IPS DF 6.9 (cell line): ENCODE results near the gene RPL19.

Experiments
- DNase-seq: peaks from one replicate; pipeline ENCODE4 v3.0.0-alpha.2; 2013; ENCODE audit warnings: low read depth, low spot score
- H3K27ac ChIP-seq: one replicate; pipeline ENCODE4 v1.5.1; 2013; ENCODE audit warnings: low read length, control low read depth
- H3K27me3 ChIP-seq: 2 replicates; pipeline ENCODE4 v1.6.1; 2013; ENCODE audit warnings: mild to moderate bottlenecking, low read length; ENCODE audit not compliant: control insufficient read depth, insufficient read depth
- H3K36me3 ChIP-seq: 2 replicates; pipeline ENCODE4 v1.6.1; 2013; ENCODE audit warnings: low read length; ENCODE audit not compliant: control insufficient read depth, insufficient read depth
- H3K4me1 ChIP-seq: 2 replicates; pipeline ENCODE4 v1.6.1; 2013; ENCODE audit warnings: low read length; ENCODE audit not compliant: control insufficient read depth, insufficient read depth
- H3K4me3 ChIP-seq: 2 replicates; pipeline ENCODE4 v1.5.1; 2013; ENCODE audit warnings: mild to moderate bottlenecking, low read length
- H3K9me3 ChIP-seq: 2 replicates; pipeline ENCODE4 v1.6.1; 2013; ENCODE audit warnings: low read length, inconsistent platforms; ENCODE audit not compliant: control insufficient read depth, insufficient read depth
- WGBS: extraction: QIAGEN DNeasy Blood & Tissue Kit; methylation state at CpG from one replicate; pipeline ENCODE4 v1.1.7; 2013; ENCODE audit warnings: mixed read lengths, missing lambda C conversion rate; ENCODE audit not compliant: insufficient read length, insufficient coverage; 5-methylcytosine and 5-hydroxymethylcytosine counted together

Gene RPL19

GRCh38 chr17:39210093-39210434 is 10.0 kb downstream of the RPL19 start:
- no peak for DNase-seq
- peaks cover under 1% of the 10 kb centered on the region; the same call in 1 of the 2 replicates for H3K36me3 ChIP-seq
- H3K4me3 ChIP-seq = peak overlapping the region; percentile 40; the same call in 1 of the 2 replicates
- H3K27me3 ChIP-seq = no peaks in the 10 kb centered on the region
- H3K27ac ChIP-seq = no peak overlapping the region
- H3K4me1 ChIP-seq = peaks cover 6% of the 10 kb centered on the region
- WGBS = no CpG with 5 or more reads among the region's 22 CpGs
- H3K9me3 ChIP-seq = no peaks in the 10 kb centered on the region

DNA sequence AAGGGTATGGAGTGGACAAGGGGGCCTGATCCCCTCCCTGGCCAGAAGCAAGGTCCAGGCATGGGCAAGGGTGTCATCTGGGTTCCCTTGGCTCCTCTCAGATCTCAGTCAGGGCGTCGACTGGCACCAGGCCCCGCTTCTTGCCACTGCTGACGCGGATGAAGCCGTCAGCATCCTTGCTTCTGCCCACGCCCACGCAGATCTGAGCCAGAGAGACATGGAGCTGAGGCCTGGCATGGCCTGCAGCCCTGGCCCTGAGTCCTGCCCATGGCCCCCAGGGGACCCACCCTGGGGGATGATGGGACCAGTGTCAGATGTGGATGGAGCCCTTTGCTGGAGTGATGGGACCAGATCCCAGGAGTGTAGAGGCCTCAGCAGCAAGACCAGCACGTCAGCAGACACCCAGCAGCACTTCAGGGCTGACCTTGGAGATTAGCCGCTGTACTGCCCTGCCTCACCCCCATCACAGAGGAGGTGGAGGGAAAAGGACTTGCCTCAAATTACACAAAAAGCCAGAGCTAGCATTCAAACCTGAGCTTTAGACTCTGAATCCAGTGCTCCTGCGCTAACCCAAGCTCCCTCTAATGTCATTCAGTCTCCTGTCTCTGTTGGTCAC is 12.2 kb downstream of the RPL19 start:
- Histone ChIP-seq H3K36me3 (no peaks in the 10 kb centered on the region; the same call in 1 of the 2 replicates), H3K27me3 (no peaks in the 10 kb centered on the region), H3K4me1 (peaks cover 5% of the 10 kb centered on the region), H3K4me3 (no peak overlapping the region), H3K9me3 (no peaks in the 10 kb centered on the region), H3K27ac (no peak overlapping the region)
- WGBS = no CpG with 5 or more reads among the region's 11 CpGs
- DNase-seq = no peak

GRCh38 chr17:39212841-39213480 is 12.9 kb downstream of the RPL19 start:
- Histone ChIP-seq H3K4me1 (peaks cover 7% of the 10 kb centered on the region), H3K4me3 (no peak overlapping the region), H3K27me3 (no peaks in the 10 kb centered on the region), H3K36me3 (no peaks in the 10 kb centered on the region; the same call in 1 of the 2 replicates), H3K27ac (no peak overlapping the region), H3K9me3 (no peaks in the 10 kb centered on the region)
- DNase-seq = no peak
- no CpG with 5 or more reads among the region's 16 CpGs for WGBS

DNA sequence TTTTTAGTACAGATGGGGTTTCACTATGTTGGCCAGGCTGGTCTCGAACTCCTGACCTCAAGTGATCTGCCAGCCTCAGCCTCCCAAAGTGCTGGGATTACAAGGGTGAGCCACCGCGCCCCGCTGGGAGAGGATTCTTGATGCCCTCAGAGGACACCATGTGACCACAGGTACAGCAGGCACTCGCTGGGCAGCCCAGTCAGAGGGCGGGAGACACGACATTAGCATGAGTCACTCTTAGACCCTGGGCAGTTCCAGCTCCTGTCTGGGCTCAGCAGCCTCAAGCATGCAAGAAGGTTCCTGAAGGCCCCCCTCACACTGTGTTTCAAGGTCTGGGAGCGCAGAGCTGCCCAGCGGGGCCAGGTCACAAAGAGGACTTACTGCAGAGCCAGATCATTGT is 13.8 kb downstream of the RPL19 start:
- H3K27ac ChIP-seq = no peak overlapping the region
- no peaks in the 10 kb centered on the region for H3K9me3 ChIP-seq
- no peaks in the 10 kb centered on the region for H3K27me3 ChIP-seq
- peaks cover 3% of the 10 kb centered on the region for H3K4me1 ChIP-seq
- H3K36me3 ChIP-seq = no peaks in the 10 kb centered on the region; the same call in 1 of the 2 replicates
- no peak overlapping the region for H3K4me3 ChIP-seq
- WGBS = no CpG with 5 or more reads among the region's 9 CpGs
- no peak for DNase-seq

DNA sequence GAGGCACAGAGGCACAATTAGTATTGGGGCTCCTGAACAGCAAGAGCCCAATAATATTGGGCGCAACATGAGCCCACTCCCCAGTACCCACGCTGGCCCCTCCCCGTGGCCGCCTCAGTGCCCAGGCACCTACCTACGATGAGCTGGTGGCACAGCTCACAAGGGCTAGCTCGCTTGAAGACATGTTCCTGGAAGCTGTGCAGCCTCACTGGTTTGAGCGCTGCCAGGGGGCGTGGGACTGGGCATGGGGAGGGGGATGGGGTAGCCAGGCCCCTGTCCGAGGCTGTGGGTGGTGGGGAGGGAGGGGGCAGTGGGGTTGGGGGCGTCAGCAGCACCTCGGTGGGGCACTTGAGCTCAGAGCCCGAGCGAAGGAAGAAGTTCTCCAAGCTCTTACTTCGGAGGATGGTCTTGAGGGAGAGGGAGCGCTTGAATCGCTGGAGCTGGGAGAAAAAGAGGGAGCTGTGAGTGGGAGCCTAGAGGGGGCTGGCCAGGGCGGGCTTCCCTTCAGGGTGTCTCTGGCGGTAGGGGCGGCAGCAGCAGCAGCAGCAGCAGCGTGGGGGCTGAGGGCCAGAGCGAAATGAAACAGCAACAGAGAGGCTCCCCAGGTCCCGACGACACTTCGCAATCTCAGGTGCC is 17.8 kb downstream of the RPL19 start:
- H3K4me3 ChIP-seq = no peak overlapping the region
- no peaks in the 10 kb centered on the region; the same call in 1 of the 2 replicates for H3K36me3 ChIP-seq
- no CpG with 5 or more reads among the region's 24 CpGs for WGBS
- DNase-seq = no peak
- no peak overlapping the region for H3K27ac ChIP-seq
- H3K27me3 ChIP-seq = no peaks in the 10 kb centered on the region
- H3K9me3 ChIP-seq = no peaks in the 10 kb centered on the region
- peaks cover 2% of the 10 kb centered on the region; the same call in 1 of the 2 replicates for H3K4me1 ChIP-seq

DNA sequence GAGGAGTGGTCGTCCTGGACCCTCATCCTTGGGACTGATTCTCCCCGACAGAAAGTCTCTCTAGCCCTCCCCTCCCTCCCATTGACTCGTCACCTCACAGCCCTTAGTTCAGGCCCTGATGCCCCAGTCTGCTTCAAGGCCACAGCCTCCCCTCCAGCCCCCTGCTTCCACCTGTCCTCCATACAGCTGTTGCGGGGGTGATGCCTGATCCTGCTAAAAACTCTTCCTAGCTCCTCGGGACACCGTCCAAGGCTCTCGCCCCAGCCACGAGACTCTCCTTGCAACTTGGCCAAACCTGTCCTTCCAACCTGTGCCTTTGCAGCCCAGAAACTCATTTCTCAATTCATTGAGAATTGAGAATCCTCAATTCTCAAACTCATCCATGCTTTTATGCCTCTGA is 18.8 kb downstream of the RPL19 start:
- whole genome bisulfite sequencing = no CpG with 5 or more reads among the region's 8 CpGs
- H3K9me3 ChIP-seq = no peaks in the 10 kb centered on the region
- DNase-seq = no peak
- H3K36me3 ChIP-seq = no peaks in the 10 kb centered on the region; the same call in 1 of the 2 replicates
- H3K27ac ChIP-seq = no peak overlapping the region
- H3K27me3 ChIP-seq = peaks cover under 1% of the 10 kb centered on the region; the same call in 1 of the 2 replicates
- H3K4me1 ChIP-seq = peaks cover 3% of the 10 kb centered on the region; the same call in 1 of the 2 replicates
- no peak overlapping the region for H3K4me3 ChIP-seq

- DNase-seq = no peak
- Histone ChIP-seq H3K27ac (no peak overlapping the region), H3K9me3 (no peaks in the 10 kb centered on the region), H3K27me3 (peaks cover 9% of the 10 kb centered on the region; the same call in 1 of the 2 replicates), H3K4me1 (peaks cover 5% of the 10 kb centered on the region; the same call in 1 of the 2 replicates), H3K36me3 (no peaks in the 10 kb centered on the region; the same call in 1 of the 2 replicates), H3K4me3 (no peak overlapping the region)
- WGBS = no CpG with 5 or more reads among the region's 8 CpGs
These were observed 19.6 kb downstream of the RPL19 start for GRCh38 chr17:39219647-39220154.

DNA sequence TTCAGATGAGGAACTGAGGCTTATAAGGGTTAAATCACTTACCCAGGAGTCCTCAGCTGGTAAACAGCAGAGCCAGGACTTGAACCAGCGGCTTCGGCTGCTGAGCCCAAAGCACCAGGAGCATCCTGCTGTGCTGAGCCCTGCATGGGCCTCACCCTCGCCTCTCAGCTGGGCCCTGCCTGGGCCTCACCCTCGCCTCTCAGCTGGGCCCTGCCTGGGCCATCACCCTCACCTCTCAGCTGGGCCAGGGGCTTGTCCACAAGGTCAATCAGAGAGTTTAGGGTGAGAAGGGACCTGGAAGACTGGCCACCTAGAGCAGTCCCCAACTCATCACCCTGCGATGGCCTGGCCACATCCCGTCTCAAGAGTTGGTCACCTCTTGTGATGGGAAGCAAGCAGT is 21.5 kb downstream of the RPL19 start:
- Histone ChIP-seq H3K4me3 (no peak overlapping the region), H3K27me3 (peaks cover 15% of the 10 kb centered on the region; the same call in 1 of the 2 replicates), H3K9me3 (no peaks in the 10 kb centered on the region), H3K4me1 (peaks cover 5% of the 10 kb centered on the region; the same call in 1 of the 2 replicates), H3K36me3 (no peaks in the 10 kb centered on the region; the same call in 1 of the 2 replicates), H3K27ac (no peak overlapping the region)
- no peak for DNase-seq
- no CpG with 5 or more reads among the region's 6 CpGs for WGBS

- no peak for DNase-seq
- Histone ChIP-seq H3K36me3 (no peaks in the 10 kb centered on the region; the same call in 1 of the 2 replicates), H3K4me1 (peaks cover 5% of the 10 kb centered on the region; the same call in 1 of the 2 replicates), H3K27me3 (peaks cover 15% of the 10 kb centered on the region; the same call in 1 of the 2 replicates), H3K9me3 (no peaks in the 10 kb centered on the region), H3K4me3 (no peak overlapping the region), H3K27ac (no peak overlapping the region)
- no CpG with 5 or more reads among the region's 7 CpGs for WGBS
These were observed 22.1 kb downstream of the RPL19 start for GRCh38 chr17:39222151-39222550.
